ENCODE data around the gene SPEM2.

The SPEM2 gene

DNA sequence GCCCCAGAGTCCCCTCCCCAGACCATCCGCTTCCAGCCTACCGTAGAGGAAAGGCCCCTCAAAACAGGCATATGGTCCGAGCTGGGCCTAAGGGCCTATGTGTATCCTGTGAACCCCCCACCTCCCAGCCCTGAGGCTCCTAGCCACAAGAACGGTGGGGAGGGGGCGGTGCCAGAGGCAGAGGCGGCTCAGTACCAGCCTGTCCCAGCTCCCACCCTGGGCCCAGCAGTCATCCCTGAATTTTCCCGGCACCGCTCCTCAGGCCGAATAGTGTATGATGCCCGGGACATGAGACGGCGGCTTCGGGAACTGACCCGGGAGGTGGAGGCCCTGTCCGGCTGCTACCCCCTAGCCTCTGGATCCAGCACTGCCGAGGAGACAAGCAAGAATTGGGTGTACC, 4.2 kb upstream of the SPEM2 start:
- no peak for DNase-seq (ENCODE audit: low read depth)

DNA sequence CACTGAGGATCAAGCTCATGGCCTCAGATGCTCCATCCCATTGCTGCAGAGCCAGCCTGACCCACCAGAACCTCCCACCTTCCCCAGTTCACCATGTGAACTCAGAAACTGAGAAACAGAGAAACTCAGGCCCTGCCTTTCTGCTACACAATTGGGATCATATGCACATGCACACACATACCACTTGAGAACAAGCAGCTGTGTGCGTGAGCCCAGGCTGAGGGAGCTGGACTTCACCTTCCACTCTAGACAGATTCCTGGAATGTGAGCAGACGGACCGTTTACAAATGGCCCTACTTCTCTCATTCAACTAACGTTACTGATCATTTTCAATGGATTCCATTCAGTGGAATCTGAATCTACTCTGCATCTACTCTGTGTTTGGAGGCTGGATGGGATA, 1.7 kb upstream of the SPEM2 start:
- DNase-seq (ENCODE audit: low read depth) = no peak

DNA sequence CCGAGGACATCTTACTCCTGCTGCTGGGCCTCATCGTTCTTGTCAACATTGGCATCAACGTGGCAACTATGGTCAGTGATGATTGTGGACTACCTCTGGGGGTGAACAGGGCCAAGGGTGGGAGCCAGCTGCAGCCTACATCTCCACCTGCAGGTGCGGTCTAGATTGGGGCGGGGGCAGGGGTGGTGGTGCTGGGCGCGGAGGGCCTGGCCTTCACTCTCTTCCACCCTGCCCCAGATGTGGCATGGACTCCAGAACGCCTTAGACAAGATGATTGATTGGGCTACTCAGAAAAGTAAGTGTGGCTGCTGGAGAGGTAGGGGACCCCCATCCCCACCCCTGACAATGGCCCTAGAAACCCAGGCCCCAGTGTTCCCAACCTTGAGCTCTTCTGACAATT, 340 bp downstream of the SPEM2 start:
- no peak for DNase-seq (ENCODE audit: low read depth)

DNA sequence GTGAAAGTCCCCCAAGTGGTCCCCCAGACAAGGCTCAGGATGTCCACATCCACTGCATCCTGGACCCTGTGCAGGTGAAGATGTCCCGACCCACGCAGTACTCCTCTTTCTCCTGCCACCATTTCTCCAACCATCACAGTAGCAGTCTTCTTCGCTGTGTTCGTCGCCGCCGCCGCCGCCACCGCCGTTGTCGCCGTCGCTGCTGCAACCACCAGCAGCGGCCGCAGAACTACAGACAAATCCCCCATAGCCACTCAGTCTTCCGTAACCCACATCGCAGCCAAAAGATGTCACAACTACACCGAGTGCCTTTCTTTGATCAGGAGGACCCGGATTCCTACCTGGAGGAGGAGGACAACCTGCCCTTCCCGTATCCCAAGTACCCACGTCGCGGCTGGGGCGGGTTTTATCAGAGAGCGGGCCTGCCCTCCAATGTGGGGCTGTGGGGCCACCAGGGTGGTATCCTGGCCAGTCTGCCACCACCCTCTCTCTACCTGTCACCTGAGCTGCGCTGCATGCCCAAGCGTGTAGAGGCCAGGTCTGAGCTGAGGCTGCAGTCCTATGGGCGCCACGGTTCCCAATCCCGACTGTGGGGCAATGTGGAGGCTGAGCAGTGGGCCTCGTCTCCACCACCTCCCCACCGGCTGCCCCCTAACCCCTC, 917 bp downstream of the SPEM2 start:
- DNase-seq (ENCODE audit: low read depth) = no peak

DNA sequence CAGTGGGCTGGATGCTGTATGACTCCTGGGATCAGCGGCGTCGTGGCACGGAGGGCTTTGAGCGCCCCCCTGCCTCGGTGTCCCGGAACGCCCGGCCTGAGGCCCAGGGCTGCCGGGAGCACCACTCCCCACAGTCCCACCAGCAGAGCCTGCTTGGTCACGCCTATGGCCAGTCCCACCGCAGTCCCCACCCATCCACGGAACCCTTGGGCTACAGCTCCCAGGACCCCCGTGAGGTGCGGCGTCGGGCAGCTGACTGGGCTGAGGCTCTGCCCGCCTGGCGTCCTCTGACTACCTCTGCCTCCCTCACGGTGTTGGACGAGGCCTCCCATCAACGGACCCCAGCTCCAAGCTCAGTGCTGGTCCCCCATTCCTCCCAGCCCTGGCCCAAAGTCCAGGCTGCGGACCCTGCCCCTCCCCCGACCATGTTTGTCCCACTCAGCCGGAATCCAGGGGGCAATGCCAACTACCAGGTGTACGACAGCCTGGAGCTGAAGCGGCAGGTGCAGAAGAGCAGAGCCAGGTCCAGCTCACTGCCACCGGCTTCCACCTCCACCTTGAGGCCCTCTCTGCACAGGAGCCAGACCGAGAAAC, 1.6 kb downstream of the SPEM2 start:
- no peak for DNase-seq (ENCODE audit: low read depth)

DNA sequence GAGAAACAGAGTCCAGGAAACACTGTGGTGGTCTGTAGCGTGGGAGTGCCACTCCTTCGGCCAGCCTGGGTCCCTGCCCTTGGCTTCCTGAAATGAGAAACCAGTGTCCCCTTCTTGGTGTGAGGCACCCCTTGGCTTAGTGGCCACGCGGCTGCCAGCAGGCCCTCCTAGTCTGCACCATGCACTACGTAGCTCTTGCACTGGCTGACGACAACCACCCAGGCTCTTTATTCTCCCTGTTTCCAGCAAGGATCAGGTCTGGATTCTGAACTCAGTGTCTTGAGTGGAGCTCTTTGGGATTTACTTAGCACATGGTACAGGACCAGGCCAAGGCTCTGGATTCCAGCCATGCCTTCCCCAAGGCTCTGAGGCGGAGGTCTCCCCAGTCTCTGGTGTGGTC, 2.1 kb downstream of the SPEM2 start:
- no peak for DNase-seq (ENCODE audit: low read depth)

DNA sequence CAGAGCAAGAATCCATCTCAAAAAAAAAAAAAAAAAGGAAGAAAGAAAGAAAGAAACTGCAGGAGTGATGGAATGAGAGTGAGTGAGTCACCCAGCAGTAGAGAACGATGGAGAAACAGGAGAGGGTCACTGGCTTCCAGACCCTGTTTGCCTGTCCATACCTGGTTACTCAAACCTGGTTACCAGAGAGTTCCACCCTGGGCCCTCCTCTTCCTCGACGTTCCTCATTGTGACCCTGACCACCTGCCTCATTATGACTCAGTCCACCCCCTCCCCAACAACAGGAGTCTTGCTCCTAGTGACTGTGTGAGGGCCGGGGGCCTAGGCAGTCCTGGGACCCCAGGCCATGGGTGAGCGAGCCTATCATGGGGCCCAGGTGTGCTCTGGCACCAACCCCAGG, 3.1 kb downstream of the SPEM2 start, which contains the start of gene SPEM3:
SPEM3 (plus strand) TSS at position 301 of the 400 bp plus-strand sequence; CDS start at position 347, 46 bp downstream.
- no peak for DNase-seq (ENCODE audit: low read depth)

DNA sequence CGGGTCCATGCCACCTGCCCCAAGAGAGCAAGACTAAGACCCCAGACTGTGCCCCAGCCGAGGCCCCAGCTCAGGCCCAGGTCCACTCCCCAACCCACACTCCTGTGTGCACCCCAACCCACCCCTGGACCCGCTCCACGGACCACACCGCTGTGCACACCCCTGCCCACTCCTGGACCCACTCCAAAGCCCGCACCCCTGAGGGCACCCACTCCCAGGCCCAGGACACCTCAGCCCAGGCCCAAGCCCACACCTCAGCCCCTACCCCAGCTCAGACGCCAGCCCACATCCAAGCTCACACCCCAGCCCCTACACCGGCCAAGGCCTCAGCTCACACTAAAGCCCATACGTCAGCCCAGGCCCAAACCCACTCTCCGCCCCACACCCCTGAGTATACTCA, 4.3 kb downstream of the SPEM2 start:
- no peak for DNase-seq (ENCODE audit: low read depth)

DNA sequence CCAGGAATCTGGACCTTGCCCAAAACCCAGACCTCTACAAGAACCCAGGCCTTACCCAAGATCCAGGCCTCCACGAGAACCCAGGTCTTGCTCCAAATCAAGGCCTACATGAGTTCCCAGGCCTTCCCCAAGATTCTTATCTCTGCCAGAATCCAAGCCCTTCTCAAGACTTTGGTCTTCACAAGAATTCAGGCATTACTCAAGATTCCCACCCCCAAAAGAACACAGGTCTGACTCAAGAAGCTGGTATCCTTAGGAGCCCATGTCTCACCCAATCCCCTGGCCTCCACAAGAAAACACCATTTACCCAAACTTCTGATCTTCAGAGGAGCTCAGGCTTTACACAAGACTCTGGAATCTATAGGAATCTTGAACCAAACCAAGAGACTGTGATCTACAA, 5.8 kb downstream of the SPEM2 start:
- DNase-seq (ENCODE audit: low read depth) = no peak

DNA sequence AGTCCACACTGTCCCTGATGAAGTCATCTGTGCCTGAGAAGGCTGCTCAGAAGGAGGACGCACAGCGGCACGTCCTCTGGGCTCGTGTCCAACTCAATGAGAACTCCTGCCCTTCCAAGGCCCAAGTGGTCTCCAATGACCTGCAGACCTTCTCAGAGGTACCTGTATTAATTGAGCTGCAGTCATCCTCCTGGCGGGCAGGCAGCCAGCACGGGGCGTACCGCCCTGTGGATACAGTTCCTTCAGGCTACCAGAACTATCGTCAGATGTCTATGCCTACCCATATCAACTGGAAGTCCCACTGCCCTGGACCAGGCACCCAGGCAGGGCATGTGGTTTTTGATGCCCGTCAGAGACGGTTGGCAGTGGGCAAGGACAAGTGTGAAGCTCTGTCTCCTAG, 6.9 kb downstream of the SPEM2 start:
- no peak for DNase-seq (ENCODE audit: low read depth)

DNA sequence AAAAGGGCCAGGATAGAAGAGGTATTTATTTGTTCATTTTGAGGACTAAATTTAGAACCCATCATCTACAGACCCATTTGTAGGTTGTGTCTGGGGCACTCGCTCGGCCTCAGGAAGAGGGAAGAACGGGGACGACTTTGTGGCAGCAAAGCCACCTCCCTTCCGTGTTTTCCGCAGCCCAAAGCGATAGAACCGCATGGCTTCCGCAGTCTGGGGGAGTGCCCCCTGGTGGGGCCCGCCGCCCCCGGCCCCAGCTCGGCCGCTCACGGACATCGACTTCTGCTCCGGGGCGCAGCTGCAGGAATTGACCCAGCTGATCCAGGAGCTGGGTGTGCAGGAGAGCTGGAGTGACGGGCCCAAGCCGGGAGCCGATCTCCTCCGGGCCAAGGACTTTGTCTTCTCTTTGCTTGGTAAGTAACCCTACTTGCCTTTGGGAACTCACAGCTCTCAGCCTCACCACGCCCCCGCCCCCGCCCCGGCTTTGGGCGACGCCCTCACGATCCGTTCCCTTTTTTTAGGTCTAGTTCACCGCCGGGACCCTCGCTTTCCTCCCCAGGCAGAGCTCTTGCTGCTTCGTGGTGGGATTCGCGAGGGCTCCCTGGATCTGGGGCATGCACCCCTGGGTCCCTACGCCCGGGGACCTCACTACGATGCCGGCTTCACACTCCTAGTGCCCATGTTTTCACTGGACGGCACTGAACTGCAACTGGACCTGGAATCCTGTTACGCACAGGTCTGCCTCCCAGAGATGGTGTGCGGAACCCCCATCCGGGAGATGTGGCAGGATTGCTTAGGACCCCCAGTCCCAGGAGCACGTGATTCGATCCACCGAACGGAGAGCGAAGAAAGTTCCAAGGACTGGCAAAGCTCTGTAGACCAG, 10.5 kb downstream of the SPEM2 start:
- no peak for DNase-seq (ENCODE audit: low read depth)

DNA sequence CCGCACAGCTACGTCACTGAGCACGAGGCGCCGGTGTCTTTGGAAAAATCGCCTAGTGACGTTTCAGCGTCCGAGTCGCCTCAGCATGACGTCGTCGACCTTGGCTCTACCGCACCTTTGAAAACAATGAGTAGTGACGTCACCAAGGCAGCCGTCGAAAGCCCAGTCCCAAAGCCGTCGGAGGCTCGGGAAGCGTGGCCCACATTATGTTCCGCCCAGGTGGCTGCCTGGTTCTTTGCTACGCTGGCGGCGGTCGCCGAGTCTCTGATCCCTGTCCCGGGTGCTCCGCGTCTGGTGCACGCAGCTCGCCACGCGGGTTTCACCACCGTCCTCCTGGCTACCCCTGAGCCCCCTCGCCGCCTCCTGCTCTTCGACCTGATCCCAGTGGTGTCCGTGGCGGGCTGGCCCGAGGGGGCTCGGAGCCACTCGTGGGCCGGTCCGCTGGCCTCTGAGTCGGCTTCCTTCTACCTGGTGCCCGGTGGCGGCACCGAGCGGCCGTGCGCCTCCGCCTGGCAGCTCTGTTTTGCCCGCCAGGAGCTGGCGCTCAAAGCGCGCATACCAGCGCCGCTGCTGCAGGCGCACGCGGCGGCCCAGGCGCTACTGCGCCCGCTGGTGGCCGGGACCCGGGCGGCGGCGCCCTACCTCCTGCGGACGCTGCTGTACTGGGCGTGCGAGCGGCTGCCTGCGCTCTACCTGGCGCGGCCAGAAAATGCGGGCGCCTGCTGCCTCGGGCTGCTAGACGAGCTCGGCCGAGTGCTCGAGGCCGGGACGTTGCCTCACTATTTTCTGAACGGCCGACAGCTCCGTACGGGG, 11.3 kb downstream of the SPEM2 start:
- no peak for DNase-seq (ENCODE audit: low read depth)

DNA sequence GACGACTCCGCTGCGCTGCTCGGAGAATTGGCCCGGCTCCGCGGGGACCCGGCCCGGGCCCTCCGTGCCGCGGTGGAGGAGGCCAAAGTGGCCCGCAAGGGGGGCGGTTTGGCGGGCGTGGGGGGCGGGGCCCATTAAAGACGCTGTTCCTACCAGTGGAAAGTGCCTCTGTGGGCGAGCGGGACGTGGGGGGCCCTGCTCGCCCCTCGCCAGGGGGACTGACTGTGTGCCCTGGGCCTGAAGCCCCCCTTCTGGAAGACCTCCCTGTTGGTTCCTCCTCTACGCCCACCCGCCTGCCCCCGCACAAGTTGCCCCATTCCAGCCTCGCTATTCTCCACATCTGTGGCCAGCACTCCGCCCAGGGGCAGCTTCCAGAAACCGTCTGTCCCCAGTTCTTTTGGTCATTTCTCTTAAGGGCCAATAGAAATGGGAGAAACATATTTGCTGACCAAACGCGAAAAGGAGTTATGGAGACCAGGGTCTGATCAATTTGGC, 12.0 kb downstream of the SPEM2 start:
- no peak for DNase-seq (ENCODE audit: low read depth)

DNA sequence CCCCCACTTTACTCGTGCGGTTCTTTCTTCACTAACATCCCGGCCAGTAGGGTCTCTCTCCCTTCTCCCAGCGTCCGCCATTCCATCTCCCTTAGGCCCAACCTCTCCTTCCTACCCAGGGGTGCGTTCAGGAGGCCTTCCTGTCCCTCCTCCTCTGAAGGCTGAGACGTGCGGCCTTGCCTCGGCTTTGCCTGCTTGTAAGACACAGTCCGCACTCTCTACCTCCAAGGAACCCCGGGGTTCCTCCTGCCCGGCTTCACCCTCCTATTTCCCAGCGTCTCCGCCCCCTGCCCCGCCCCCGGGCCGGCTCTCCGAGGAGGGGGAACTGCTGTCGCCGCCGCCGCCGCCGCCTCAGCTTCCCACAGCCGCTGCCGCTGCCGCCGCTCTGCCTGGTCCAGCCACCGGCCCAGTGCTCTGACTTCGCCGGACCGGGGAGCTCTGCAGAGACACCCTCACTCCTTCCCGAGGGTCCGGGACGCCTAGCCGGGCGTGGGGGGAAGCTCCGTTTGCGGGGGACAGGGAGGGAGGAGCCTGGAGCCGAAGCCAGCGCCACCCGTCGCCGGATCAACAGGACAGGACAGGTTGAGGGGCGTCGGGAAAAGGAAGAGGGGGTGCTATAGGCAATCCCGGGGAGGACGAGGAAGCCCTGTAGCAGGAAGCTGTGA, 12.7 kb downstream of the SPEM2 start:
- no peak for DNase-seq (ENCODE audit: low read depth)

DNA sequence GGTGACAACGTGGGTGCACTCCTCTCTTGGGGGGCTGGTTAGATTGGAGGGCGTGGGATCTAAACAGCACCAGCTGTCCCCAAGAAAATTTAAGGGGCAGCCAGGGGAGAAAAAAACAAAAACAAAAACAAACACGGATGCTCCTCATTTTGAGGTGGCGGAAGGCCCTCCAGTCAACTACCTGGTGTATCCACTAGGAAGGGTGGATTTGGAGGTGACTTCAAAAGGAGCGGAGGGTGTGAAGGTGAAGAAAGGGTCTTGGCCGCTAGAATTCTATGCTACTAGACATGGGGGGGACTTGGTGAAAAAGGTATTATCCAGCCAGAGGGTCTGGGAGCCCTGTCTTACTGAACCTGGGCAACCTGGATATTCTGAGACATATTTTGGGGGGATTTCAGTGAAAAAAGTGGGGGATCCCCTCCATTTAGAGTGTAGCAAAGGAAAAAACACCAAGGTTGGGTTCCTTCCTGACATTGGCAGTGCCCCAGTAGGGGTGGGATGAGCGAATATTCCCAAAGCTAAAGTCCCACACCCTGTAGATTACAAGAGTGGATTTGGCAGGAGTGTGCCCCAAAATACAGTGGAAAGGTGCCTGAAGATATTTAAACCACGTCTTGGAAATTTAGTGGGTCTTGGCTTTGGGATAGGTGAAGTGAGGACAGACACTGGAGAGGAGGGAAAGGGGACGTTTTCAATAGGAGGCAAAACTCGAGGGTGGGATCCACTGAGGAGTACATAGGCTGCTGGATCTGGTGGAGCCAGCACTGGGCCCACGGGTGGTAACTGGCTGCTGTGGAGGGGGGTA, 13.4 kb downstream of the SPEM2 start:
- DNase-seq (ENCODE audit: low read depth) = no peak

DNA sequence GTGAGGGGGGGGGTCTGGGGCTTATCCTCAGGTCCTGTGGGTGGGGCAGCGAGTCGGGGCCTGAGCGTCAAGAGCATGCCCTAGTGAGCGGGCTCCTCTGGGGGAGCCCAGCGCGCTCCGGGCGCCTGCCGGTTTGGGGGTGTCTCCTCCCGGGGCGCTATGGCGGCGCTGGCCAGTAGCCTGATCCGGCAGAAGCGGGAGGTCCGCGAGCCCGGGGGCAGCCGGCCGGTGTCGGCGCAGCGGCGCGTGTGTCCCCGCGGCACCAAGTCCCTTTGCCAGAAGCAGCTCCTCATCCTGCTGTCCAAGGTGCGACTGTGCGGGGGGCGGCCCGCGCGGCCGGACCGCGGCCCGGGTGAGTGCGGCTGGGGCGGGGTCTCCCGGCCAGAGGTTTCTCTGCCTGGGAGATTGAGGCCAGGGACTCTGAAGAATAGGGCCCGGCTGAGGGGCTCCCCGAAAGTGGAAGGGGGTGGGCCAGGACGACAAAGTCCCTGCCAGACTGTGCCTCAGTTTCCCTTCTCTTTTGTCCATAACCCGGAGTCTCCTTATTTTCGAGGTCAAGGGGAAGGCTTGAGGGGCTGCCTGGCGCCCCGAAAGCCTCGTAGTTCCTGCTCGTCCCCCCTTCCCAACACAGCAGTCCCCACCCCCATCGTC, 14.2 kb downstream of the SPEM2 start, which contains the start of gene FGF11:
FGF11 (plus strand) TSS at position 51 of the 651 bp plus-strand sequence; CDS start at position 160, 109 bp downstream.
- no peak for DNase-seq (ENCODE audit: low read depth)

DNA sequence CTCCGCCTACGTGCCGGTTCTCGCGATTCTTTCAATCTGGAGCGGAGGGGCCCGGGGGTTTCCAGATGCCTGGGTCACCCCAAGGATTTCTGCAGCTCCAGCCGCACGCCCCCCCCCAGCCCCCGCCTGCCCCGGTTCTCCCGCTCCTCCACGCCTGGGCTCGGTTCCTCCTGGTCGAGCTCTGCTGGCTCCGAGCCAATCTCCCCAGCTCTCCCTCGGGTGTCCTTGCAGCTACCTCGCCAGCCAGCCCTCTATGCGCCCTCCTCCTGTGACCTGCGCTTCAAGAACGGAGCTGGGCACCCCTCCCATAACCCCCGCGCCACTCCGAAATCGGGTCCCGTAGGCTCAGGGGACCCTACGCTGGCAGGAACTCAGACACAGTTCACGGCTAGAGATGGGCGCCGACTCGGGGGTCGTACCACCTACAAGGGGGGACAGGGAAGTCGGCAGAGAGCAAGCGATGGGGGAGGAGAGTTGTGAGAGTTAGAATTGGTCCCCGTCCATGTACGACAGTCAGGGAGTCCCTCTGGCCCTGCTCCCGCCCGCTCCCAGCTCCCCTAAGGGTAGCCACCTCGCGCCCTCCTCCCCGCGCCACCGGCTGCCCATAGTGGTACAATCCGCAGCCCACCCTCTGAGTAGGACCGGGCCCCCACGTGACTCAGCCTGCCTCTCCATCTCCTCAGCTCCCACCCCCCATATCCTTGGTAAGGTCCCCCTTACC, 14.9 kb downstream of the SPEM2 start:
- DNase-seq (ENCODE audit: low read depth) = no peak

DNA sequence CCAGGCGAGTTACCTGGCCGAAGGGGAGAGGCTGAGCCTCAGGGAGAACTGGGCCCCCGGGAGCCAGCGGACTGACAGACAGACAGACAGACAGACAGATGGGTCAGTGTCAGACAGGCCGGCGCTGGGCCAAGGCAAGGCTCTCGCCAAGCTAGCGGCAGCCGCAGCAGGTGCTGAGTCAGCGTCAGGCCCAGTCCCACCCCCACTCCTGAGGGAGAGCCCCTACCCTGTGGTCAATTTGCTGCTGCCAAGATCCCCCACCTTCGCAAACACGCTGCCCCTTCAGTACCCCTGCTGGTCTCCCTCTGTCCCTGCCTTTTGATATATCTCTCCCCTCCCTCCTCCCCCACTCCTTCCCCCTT, 15.4 kb downstream of the SPEM2 start:
- no peak for DNase-seq (ENCODE audit: low read depth)

DNA sequence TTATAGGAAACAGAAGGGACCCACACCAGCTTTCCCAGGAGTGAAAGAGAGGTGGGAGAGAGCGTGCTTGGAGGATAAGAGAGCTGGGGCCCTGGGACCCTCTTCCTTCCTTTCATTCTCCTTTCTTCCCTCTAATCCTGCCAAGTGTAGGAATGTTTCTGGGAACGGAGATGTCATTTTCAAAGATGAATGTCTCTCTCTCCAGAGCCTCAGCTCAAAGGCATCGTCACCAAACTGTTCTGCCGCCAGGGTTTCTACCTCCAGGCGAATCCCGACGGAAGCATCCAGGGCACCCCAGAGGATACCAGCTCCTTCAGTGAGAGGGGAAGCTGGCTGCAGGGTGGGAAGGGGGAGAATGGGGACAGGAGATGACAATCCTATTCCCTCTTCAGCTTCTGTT, 15.8 kb downstream of the SPEM2 start:
- DNase-seq (ENCODE audit: low read depth) = no peak
